Measurements from ENCODE around the gene SUMO2. TPM values are rescaled to one million over a fixed set of nuclear protein-coding genes. Genes with fewer than 3 reads are reported as not detected.

SUMO2 gene
- total and polyA plus RNA-seq, 10 of the 15 experiments (the other 5 are each of a cell fraction or from before 2014, with no cell fraction given): 163 to 803 (median 555) TPM

DNA sequence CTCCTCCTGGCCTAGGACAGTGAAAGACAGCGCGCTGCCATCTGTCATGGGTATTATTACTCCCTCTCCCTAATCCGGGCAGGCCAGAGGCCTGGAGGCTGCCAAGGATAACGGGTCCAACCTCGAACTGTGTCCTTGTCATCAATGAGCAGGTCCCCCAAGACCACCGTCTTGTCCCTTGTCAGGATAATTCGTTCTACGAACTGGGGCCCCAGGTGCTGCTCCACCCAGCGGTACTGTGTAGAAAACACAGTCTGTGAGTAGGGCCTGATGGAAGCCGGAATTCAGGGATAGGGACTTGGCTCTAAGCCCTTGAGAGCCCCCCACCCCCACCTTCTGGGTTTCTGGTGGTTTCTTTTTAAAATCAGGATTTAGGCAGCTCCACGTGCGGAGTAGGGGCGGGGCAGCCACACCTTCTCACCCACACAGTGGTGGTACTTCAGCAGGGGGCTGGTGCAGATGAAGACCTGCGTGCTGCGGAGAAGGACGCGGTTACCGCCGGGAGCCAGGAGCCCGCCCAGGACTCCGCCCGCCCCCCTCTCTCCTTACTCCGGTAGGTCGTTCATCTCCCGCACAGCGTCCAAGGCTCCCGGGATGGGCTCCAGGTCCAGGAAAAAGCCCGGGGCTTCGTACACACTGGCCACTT, 52.0 kb downstream of the SUMO2 start (continued):
- TF ChIP-seq E2F8 (IDR thresholded peaks at IDR 0.05; ENCODE audit: low read depth, partially characterized antibody) (no peak), ZBTB40 (IDR thresholded peaks at IDR 0.05; ENCODE audit: borderline replicate concordance) (no peak), MEF2A (IDR thresholded peaks at IDR 0.05; ENCODE audit: insufficient read depth, low read depth, low read length) (no peak)
